DMS53 treated with DMSO at 0.1 percent for 48 hours (cell line): ENCODE results near the gene GDE1.
A peak's percentile ranks its signal among the peaks of the same experiment; 100 is the strongest.
"Not testable (repeated sequence)": the region's sequence is repeated elsewhere in the genome, so short reads cannot be mapped to it uniquely, and the experiment has no call there.

Experiments
- DNase-seq: peaks from one replicate; lab custom pipeline; 2025; ENCODE audit not compliant: unreplicated experiment; lab: John Stamatoyannopoulos, UW

GDE1 gene

GRCh38 chr16:19521471-19522396 is at the start of gene GDE1:
Gene GDE1 (minus strand): TSS chr16:19522098. CDS start chr16:19521964, 134 bp downstream.
- DNase-seq: peak; percentile 82

- DNase-seq: no peak
Observed at GRCh38 chr16:19567560-19567959, 45.7 kb upstream of the GDE1 start.

- DNase-seq: no peak
Observed at GRCh38 chr16:19566362-19566761, 44.5 kb upstream of the GDE1 start.

- DNase-seq: no peak
Observed at GRCh38 chr16:19563377-19563776, 41.5 kb upstream of the GDE1 start.

GRCh38 chr16:19560078-19560477 is 38.2 kb upstream of the GDE1 start:
- DNase-seq: no peak

GRCh38 chr16:19559242-19559910 is 37.5 kb upstream of the GDE1 start:
- DNase-seq: peak; percentile 27

- no peak for DNase-seq
Observed at GRCh38 chr16:19555938-19556771, 34.3 kb upstream of the GDE1 start.

- DNase-seq: peak; percentile 91
Observed at GRCh38 chr16:19555186-19555937, 33.5 kb upstream of the GDE1 start, which contains the start of gene VPS35L. Gene VPS35L (plus strand): TSS chr16:19555703. CDS start chr16:19555730, 27 bp downstream.

GRCh38 chr16:19549673-19550072 is 27.8 kb upstream of the GDE1 start:
- no peak for DNase-seq

GRCh38 chr16:19548144-19548543 is 26.2 kb upstream of the GDE1 start:
- no peak for DNase-seq

GRCh38 chr16:19543278-19543996 is 21.5 kb upstream of the GDE1 start:
- not testable (repeated sequence) for DNase-seq

GRCh38 chr16:19542138-19542821 is 20.4 kb upstream of the GDE1 start:
- DNase-seq: peak; percentile 86

GRCh38 chr16:19540241-19540970 is 18.5 kb upstream of the GDE1 start:
- no peak for DNase-seq

GRCh38 chr16:19532601-19533000 is 10.7 kb upstream of the GDE1 start:
- DNase-seq: no peak

GRCh38 chr16:19528666-19529065 is 6.8 kb upstream of the GDE1 start:
- no peak for DNase-seq

GRCh38 chr16:19527161-19527560 is 5.3 kb upstream of the GDE1 start:
- DNase-seq: no peak

- DNase-seq: no peak
Observed at GRCh38 chr16:19525385-19525723, 3.5 kb upstream of the GDE1 start.

GRCh38 chr16:19524616-19525384 is 2.9 kb upstream of the GDE1 start:
- no peak for DNase-seq
